Measurements from ENCODE around the gene TRIM15. TPM values are rescaled to one million over a fixed set of nuclear protein-coding genes. Genes with fewer than 3 reads are reported as not detected.

Gene TRIM15
- total and polyA plus RNA-seq, 2 of the 4 experiments (the other 2 are of a cell fraction) = not detected

GRCh38 chr6:30157581-30157980 lies 5.8 kb upstream of the TRIM15 start:
- Histone ChIP-seq H3K9me3 (ENCODE audit: control insufficient read depth, insufficient read depth, low read length) (no peaks in the 10 kb centered on the region), H3K9ac (ENCODE audit: low read depth, low read length) (no peak overlapping the region)
- in situ Hi-C loops (cut with MboI; ENCODE audit: low sequenced_read_pairs) = no loop called here

More at GRCh38 chr6:30157581-30157980, 5.8 kb upstream of the TRIM15 start:
- Histone ChIP-seq H3K4ac (ENCODE audit: low read depth, low read length) (no peak overlapping the region), H3K4me3 (ENCODE audit: insufficient read depth, low read depth, low read length) (no peak overlapping the region), H3K14ac (replicated peaks; ENCODE audit: low read depth, low read length) (no peak overlapping the region), H4K8ac (ENCODE audit: low read depth in 2 of 2, low read length in 2 of 2) (no peak overlapping the region), H3K18ac (ENCODE audit: low read depth, low read length) (no peak overlapping the region), H4K5ac (ENCODE audit: low read depth, low read length) (no peak overlapping the region), H3K23ac (ENCODE audit: low read depth, low read length) (no peak overlapping the region), H4K91ac (ENCODE audit: insufficient read depth, low read depth, low read length) (no peak overlapping the region), H3K79me1 (ENCODE audit: low read depth in 1 of 2, low read length in 2 of 2) (no peaks in the 10 kb centered on the region), H2BK20ac (ENCODE audit: low read depth, low read length) (no peak overlapping the region), H3K27me3 (ENCODE audit: control insufficient read depth, insufficient read depth, low read length) (peaks cover 26% of the 10 kb centered on the region; the same call in 1 of the 2 replicates), H2AFZ (replicated peaks; ENCODE audit: low read length, poor library complexity) (no peak overlapping the region), H2BK5ac (ENCODE audit: low read depth, low read length, poor library complexity, severe bottlenecking) (no peak overlapping the region), H2BK120ac (ENCODE audit: low read depth, low read length) (no peak overlapping the region), H4K20me1 (ENCODE audit: insufficient read depth, low read length) (no peaks in the 10 kb centered on the region), H3K27ac (ENCODE audit: insufficient read depth, low read length) (no peak overlapping the region), H3K56ac (ENCODE audit: extremely low read depth, insufficient read depth, low read length) (no peak overlapping the region), H2AK9ac (replicated peaks; ENCODE audit: low read depth, low read length, poor library complexity) (no peak overlapping the region), H2AK5ac (ENCODE audit: low read depth, low read length) (no peak overlapping the region), H3K4me1 (ENCODE audit: control insufficient read depth, insufficient read depth, low read length) (no peaks in the 10 kb centered on the region), H2BK15ac (ENCODE audit: low read depth, low read length) (no peak overlapping the region), H3K4me2 (ENCODE audit: low read depth, low read length) (no peak overlapping the region), H3K36me3 (ENCODE audit: control insufficient read depth, insufficient read depth, low read length) (no peaks in the 10 kb centered on the region), H3K9me1 (ENCODE audit: insufficient read depth, low read length) (no peaks in the 10 kb centered on the region)
- CTCF ChIA-PET = no interaction called here
- DNase-seq = peak; percentile 12
- no peak for ATAC-seq (ENCODE audit: low read depth)
- POLR2A ChIA-PET (ENCODE audit: unreplicated experiment) = no interaction called here
- TF ChIP-seq MAZ (IDR thresholded peaks at IDR 0.05; ENCODE audit: borderline replicate concordance, low read depth, low read length) = no peak
- dilution Hi-C loops (cut with HindIII; ENCODE audit: low sequenced_read_pairs, unreplicated experiment) = no loop called here
- BruUV-seq (replicated peaks) = no TSS peak
- intact Hi-C loops (cut with micrococcal nuclease) = no loop called here
